ENCODE measurements around the gene DDC.
"Not testable (repeated sequence)": the region's sequence is repeated elsewhere in the genome, so short reads cannot be mapped to it uniquely, and the experiment has no call there.

DDC gene

DNA sequence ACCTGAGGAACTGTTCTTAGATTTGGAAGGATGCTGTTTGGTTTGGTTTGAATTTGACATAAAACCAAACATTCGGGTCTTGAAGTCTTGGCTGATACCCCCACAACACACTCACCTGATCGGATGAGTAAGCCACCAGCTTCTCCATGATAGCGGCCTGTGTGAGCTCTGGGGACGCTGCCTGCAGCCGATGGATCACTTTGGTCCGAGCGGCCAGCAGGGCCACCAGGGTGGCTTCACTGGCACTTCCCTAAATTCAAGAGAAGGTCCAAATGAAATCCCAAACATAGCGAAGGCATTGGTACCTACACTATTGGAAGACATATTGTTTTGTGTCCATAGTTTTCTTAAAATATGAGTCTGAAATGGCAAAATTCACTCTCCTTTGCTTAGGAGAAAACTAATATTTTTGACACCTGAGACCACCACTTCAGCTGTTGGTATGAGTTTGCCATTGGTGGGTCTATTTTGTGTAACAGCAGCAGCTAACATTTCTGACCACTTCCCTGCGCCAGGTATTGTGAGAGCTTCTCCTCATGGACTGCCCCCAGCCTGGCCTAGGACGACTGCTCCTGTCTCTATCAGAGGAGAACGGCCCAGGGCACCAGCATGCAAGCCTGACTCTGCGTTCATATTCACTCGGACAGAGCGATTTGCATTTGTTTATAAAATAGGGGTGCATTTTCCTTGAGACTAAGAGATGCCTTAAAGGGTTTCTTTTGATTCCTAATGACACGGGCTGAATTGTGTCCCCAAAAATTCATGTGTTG is 35.9 kb downstream of the DDC start:
- no peak for DNase-seq (ENCODE audit: low read depth in 4 of 4, low spot score in 1 of 4)

- no peak for DNase-seq (ENCODE audit: low read depth in 4 of 4, low spot score in 1 of 4)
Measured at GRCh38 chr7:50528266-50529092, 36.7 kb downstream of the DDC start.

DNA sequence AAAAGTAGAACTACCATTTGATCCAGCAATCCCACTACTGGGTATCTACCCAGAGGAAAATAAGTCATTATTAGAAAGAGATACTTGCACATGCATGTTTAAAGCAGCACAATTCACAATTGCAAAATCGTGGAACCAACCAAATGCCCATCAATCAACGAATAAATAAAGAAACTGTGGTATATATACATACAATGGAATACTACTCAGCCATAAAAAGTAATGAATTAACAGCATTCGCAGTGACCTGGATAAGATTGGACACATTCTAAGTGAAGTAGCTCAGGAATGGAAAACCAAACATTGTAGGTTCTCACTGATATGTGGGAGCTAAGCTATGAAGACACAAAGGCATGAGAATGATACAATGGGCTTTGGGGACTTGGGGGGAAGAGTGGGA is 45.9 kb downstream of the DDC start:
- not testable (repeated sequence) for DNase-seq (ENCODE audit: low read depth in 4 of 4, low spot score in 1 of 4)

DNA sequence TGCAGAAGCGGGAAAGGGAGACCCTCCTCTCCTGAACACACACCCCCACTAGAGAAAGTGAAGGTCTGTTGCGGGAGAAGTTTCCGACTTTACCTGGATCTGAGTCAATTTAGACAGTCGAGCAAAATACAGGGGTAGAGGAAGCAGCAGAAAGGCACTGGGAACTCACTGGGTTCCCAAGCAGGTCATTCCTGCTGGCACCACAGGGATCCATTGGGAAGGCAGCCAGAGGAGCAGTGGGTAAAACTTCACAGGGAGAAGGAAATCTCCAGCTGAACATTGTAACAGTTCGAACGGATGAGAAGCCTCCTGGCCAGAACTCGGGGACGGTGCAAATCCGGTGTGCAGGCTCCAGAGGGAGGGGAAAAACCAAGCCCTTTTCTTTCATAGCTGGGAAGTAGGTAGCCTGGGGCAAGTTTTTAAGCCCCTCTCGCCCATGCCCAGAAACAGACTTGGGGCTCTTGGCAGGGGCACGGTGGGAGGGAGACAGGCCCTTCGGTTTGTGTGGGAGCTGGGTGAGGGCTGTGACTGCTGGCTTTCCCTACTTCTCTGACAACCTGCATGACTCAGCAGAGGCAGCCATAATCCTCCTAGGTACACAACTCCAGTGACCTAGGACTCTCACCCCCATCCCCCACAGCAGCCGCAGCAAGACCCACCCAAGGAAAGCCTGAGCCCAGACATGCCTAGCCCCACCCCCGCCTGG is 51.9 kb downstream of the DDC start:
- no peak for DNase-seq (ENCODE audit: low read depth in 4 of 4, low spot score in 1 of 4)

DNA sequence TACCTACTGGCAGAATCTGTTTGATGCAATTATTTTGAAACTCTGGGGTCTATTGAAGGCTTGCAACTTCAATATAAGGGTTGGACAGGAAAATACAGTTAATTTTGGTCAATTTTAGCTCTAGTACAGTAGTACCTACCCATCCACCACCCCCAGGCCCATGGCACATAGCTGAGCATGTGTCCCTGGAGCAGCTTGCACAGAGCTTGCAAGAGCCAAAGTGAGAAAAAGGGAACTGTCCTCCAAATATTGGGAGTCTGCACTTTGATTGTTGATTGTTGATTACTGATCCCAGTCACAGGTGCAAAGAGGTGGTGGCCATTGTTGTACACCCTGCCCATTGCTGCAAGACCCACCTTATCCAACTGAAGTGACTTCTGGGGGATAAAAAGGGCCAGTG is 52.8 kb downstream of the DDC start:
- no peak for DNase-seq (ENCODE audit: low read depth in 4 of 4, low spot score in 1 of 4)

GRCh38 chr7:50509459-50509858 is 55.7 kb downstream of the DDC start:
- DNase-seq (ENCODE audit: low read depth in 4 of 4, low spot score in 1 of 4), result no peak

DNA sequence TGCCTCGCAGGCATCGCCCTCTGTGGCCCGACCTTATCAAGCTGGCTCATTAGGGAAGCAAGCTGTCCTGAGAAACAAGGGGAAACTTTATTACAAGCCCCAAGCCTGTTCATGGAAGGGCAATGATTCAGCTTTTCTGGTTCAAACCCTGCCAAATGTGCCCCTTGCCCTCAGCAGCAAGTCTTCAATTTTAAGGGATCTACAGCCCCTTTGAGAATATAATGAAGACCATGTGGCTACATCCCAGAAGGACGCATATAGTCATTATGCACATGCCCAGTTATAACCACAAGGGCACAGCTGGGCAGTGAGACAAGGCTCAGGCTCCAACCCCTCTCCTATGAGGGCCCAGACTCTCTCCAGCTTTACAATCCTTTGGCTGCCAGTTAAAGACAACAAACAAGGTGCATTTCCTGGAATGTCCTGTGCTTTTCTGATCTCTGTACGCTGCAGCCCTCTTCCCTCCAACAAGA is 56.7 kb downstream of the DDC start:
- no peak for DNase-seq (ENCODE audit: low read depth in 4 of 4, low spot score in 1 of 4)

- no peak for DNase-seq (ENCODE audit: low read depth in 4 of 4, low spot score in 1 of 4)
Measured at GRCh38 chr7:50507898-50508470, 57.2 kb downstream of the DDC start.

GRCh38 chr7:50505553-50506210 is 59.5 kb downstream of the DDC start:
- no peak for DNase-seq (ENCODE audit: low read depth in 4 of 4, low spot score in 1 of 4)

DNA sequence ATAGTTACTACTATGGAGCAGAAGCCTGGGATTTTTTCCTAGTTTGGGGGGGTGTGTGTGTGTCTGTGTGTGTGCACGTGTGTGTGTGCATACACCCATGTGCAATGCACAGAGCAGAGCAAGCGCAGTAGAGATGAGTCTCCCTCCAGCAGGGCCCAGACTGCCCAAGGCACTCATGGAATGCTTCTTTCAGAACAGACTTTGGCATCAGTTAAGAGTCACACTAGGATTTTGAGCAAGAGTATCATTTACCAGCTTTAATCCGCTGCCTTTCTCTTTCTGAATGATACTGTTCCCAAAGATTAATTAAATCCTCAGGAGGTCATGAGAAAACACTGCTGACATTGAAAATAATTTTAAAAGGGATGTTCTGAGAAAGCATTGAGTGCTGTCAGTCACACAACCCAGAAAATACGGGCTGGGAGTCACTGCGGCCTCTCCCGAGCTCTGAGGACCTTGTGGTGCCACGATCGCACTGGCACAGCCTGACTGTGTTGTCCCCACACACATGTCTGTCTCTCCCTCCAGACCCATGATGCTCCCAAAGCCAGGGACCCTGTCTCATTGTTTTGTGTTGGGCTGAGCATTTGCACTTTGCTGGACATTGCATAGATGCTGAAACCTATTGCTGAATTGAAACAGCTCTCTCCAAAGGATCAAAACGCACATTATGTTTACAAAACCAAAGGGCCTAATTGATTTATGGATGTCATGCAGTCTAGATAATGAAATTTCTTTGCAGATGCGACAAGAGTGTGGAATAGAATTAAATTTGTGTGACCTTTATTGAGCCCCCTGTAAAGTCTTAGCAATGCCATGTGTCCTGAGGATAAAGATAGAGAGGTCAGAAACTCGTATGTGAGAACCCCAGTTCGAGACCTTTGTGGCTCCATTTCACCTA is 60.3 kb downstream of the DDC start:
- no peak for DNase-seq (ENCODE audit: low read depth in 4 of 4, low spot score in 1 of 4)

GRCh38 chr7:50502947-50503346 is 62.3 kb downstream of the DDC start:
- DNase-seq (ENCODE audit: low read depth in 4 of 4, low spot score in 1 of 4), result no peak

- no peak for DNase-seq (ENCODE audit: low read depth in 4 of 4, low spot score in 1 of 4)
Measured at GRCh38 chr7:50502001-50502684, 63.1 kb downstream of the DDC start.

DNA sequence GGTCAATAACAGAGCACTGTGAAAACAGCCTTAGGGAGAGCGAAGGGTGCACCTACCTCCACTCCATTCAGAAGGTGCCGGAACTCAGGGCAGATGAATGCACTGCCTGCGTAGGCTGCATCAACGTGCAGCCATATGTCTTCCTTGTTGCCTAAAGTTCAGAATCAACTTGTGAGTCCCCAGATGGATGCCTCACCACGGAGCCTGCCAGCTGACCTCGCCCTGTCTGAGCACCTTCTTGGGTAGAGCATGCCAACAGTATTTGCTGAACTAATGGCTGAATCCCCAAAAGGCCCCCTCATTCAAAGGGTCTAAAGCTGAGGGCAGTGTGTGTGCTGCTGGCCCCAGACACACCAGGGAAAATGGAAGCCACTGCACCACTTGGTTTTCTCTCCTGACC is 66.1 kb downstream of the DDC start:
- no peak for DNase-seq (ENCODE audit: low read depth in 4 of 4, low spot score in 1 of 4)

GRCh38 chr7:50497968-50498367 is 67.2 kb downstream of the DDC start:
- DNase-seq (ENCODE audit: low read depth in 4 of 4, low spot score in 1 of 4), result no peak

DNA sequence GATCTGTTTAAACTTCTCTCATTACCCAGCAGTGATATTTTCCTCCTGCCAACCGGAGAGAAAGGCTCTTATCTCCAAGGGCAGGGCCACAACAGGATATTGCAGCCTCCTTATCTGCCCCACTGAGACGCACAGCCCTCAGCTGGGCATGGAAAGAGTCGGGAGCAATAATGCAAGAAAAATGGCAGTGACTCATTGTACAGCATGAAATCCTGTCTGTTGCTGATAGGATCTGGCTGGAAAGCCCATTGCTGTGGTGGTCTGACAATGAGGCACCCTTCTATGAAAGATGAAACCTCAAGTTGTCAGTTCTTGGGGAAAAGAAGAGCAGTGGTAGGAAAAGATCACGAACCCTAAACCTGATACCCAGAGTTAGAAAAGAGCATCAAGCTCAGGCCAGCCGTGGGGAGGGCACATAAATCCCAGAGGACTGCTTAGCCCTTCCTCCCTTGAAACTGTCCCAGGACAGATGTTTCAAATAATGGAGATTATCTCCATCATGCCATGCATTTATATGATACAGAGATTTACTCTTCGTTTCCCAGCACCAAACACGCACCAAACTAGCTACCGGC is 68.0 kb downstream of the DDC start:
- no peak for DNase-seq (ENCODE audit: low read depth in 4 of 4, low spot score in 1 of 4)

DNA sequence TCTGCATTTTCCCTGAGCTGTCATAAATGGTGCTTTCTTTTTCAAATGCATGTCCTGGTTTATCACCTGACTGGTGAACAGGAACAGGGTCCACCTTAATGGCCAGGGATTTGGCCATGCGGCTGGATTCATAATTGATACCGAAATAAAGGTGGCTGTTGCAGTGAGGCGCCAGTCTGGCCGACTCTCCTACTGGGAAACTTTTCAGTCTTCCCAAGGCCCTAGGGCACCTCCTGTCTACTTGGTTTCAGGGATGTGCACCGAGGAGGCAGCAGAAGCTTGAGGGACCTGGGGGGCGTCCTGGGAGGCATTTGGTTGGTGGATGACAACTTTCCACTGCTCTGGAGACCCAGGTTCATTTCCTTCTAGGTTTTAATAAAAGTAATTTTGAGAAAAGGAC is 68.6 kb downstream of the DDC start:
- no peak for DNase-seq (ENCODE audit: low read depth in 4 of 4, low spot score in 1 of 4)

DNA sequence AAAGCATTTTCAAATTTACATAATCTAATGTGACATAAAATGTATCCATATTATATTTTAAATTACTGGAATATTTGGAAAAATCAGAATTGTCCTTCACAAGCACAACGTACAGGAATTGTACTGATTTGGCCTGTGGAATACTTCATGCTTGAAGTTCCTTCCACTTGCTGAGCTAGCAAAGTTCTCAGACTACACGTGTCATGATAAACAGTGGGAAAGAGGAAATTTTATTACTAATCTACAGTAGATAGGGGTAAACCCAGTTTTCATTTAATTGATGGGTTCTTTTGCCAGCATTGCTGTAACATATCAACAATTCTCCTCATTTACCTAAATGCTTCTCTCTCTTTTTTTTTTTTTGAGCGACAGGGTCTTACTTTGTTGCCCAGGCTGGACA is 69.5 kb downstream of the DDC start:
- DNase-seq (ENCODE audit: low read depth in 4 of 4, low spot score in 1 of 4), result no peak

- no peak for DNase-seq (ENCODE audit: low read depth in 4 of 4, low spot score in 1 of 4)
Measured at GRCh38 chr7:50492770-50493519, 72.3 kb downstream of the DDC start.
